Dedifferentiated amniotic fluid mesenchymal stem cell (primary cell): ENCODE measurements around the gene MUC15.
"Not testable (repeated sequence)": the region's sequence is repeated elsewhere in the genome, so short reads cannot be mapped to it uniquely, and the experiment has no call there.

Experiments used
- DNase-seq: peaks from one replicate; pipeline ENCODE4 v3.0.0-alpha.2; 2016; ENCODE audit errors: extremely low spot score

MUC15 gene

GRCh38 chr11:26571861-26572654, at the start of gene MUC15:
TSS of gene MUC15 (minus strand) at chr11:26572263. CDS start at chr11:26567094, 5,169 bp downstream.
- DNase-seq = no peak

- peak; percentile 83 for DNase-seq
Measured at GRCh38 chr11:26621132-26621531, 49.1 kb upstream of the MUC15 start.

- no peak for DNase-seq
Measured at GRCh38 chr11:26620282-26621045, 48.4 kb upstream of the MUC15 start.

- no peak for DNase-seq
Measured at GRCh38 chr11:26618441-26618840, 46.4 kb upstream of the MUC15 start.

GRCh38 chr11:26613759-26614158, 41.7 kb upstream of the MUC15 start:
- no peak for DNase-seq

GRCh38 chr11:26608507-26609146, 36.6 kb upstream of the MUC15 start:
- DNase-seq = no peak

- DNase-seq = no peak
Measured at GRCh38 chr11:26607725-26608506, 35.9 kb upstream of the MUC15 start.

GRCh38 chr11:26599876-26600434, 27.9 kb upstream of the MUC15 start:
- no peak for DNase-seq

- no peak for DNase-seq
Measured at GRCh38 chr11:26599425-26599824, 27.4 kb upstream of the MUC15 start.

- no peak for DNase-seq
Measured at GRCh38 chr11:26597899-26598298, 25.8 kb upstream of the MUC15 start.

- DNase-seq = not testable (repeated sequence)
Measured at GRCh38 chr11:26597049-26597689, 25.1 kb upstream of the MUC15 start.

- DNase-seq = not testable (repeated sequence)
Measured at GRCh38 chr11:26595207-26595865, 23.3 kb upstream of the MUC15 start.

- DNase-seq = no peak
Measured at GRCh38 chr11:26593691-26594090, 21.6 kb upstream of the MUC15 start.

- DNase-seq = no peak
Measured at GRCh38 chr11:26587073-26587472, 15.0 kb upstream of the MUC15 start.

GRCh38 chr11:26584818-26585217, 12.8 kb upstream of the MUC15 start:
- no peak for DNase-seq

- no peak for DNase-seq
Measured at GRCh38 chr11:26583550-26583949, 11.5 kb upstream of the MUC15 start.

- DNase-seq = peak; percentile 18
Measured at GRCh38 chr11:26580929-26581328, 8.9 kb upstream of the MUC15 start.

GRCh38 chr11:26579683-26580082, 7.6 kb upstream of the MUC15 start:
- no peak for DNase-seq

GRCh38 chr11:26578998-26579661, 7.1 kb upstream of the MUC15 start:
- DNase-seq = no peak

GRCh38 chr11:26575946-26576345, 3.9 kb upstream of the MUC15 start:
- DNase-seq = no peak
